SW480 (cell line): ENCODE measurements around the gene MPV17L2.
"Not testable (repeated sequence)": the region's sequence is repeated elsewhere in the genome, so short reads cannot be mapped to it uniquely, and the experiment has no call there.

ENCODE experiments used
- DNase-seq: peaks from one replicate; pipeline ENCODE4 v3.0.0-alpha.2; 2016; ENCODE audit warnings: low spot score

Gene MPV17L2

DNA sequence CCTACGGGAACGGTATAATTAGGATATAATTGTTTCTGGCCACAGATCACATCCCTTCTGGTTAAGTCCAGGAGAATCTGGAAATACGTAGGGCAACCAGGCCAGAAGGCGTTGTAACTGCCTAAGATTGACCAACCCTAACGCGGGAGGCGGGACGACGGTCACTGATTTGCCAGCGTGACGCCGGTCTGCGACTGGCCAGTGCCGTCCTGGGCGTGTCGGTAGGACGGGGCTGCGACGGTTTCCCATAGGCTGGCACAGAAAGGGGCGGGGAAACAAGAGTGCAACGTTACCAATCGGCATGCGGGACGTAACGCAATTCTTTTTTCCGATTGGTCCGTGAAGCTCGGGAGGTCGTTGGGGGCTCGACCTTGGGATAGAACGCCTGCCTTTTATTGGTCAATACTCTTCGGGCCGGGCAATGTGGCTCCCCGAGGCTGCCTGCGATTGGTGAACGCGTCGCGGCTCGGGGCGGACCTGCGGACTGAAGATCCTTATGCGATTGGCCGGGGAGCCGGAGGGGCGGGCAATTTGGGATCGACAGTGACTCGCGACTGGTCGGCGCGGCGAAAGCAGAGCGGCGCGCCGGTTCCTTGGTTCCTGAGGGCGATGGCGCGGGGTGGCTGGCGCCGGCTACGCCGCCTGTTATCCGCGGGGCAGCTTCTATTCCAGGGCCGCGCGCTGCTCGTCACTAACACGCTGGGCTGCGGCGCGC is at the start of gene MPV17L2:
Gene MPV17L2 (plus strand): TSS at position 546 of the 715 bp plus-strand sequence. CDS start 64 bp downstream, at position 610.
- DNase-seq: peak; percentile 100

- DNase-seq: no peak
Measured at GRCh38 chr19:18143902-18144301, 49.1 kb upstream of the MPV17L2 start.

- DNase-seq: no peak
Measured at GRCh38 chr19:18144361-18144760, 48.7 kb upstream of the MPV17L2 start.

- no peak for DNase-seq
Measured at GRCh38 chr19:18144906-18145305, 48.1 kb upstream of the MPV17L2 start.

GRCh38 chr19:18145391-18145999 is 47.5 kb upstream of the MPV17L2 start:
- no peak for DNase-seq

DNA sequence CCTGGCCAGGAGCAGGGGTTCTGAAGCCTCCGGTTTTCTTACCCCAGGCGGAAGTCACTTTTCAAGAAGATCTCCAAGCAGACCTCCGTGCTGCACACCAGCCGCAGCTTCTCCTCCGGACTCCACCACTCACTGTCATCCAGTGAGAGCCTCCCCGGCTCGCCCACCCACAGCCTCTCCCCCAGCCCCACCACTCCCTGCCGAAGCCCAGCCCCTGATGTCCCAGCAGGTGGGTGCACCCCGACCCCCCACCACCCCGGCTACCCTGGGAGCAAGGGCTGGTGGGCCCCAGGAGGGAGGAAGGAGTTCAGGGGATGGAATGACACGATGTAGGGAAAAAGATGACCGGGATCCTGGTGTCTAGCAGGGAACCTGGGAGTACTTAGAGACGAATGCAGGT is 45.6 kb upstream of the MPV17L2 start:
- no peak for DNase-seq

GRCh38 chr19:18149596-18149975 is 43.4 kb upstream of the MPV17L2 start:
- DNase-seq: no peak

GRCh38 chr19:18150776-18151624 is 42.0 kb upstream of the MPV17L2 start:
- DNase-seq: no peak

GRCh38 chr19:18152442-18152816 is 40.6 kb upstream of the MPV17L2 start:
- peak; percentile 94 for DNase-seq

DNA sequence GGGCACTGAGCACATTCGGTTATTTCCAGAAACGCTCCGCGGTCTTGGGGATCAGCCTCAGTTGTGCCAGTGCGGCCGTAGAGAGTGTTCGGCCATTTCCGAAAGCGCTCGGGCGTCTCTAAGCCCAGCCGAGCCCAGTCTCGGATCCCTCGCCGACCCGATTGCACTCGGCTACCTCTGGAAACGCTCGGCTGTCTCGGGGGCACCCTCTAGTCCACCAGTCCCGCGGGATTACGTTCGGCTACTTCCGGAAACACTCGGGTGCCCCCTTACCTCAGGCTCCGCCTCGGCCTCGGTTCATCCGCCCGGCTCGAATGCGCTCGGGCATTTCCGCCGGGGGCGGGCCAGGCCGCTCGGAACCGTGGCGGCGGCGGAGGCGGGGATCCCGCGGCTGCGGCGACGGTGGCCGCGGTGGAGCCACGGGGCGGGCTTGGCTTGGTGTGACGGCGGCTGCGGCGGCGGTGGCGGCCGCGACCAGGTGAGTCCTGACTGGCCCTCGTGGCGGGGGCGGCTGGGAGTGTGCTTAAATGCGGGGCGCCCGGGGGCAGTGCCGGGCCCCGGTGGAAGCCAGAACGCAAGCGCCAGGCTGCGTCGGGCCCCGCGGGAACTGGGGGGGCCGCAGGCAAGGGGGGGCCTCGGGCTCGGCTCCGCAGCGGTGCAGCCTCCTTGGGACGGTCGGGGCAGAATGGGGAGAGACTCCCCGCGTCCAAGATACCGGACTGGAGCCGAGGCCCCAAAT is 40.0 kb upstream of the MPV17L2 start, which contains the start of gene PIK3R2:
Gene PIK3R2 (plus strand): TSS at position 347 of the 739 bp plus-strand sequence. CDS start 2,717 bp downstream, outside the sequence.
- peak; percentile 98 for DNase-seq

DNA sequence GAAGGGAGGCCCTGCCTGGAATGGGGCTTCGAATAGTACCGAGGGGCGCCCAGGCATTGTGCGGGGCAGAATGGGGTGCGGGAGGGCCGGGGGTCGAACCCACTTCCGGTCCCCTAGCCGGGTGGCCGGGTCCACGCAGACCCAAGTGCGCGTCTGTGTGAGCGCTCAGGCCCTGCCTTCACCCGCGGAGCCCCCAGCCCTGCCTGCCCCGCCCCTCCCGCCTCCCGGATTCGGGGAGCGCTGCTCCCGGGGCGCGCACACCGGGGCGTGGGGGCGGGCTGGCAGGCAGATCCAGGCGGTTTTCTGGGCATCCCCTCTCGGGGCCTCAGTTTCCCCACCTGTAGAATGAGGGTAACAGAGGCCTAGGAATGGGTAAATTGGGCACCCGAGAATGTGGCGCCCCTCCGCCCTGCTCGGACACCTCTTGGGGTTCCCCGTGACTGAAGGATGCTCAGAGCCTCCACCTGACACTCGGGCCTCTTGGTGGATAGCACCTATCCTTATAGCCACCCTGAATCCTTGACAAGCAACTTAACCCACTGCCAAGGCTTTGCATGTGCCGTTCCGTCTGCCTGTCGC is 39.4 kb upstream of the MPV17L2 start:
- DNase-seq: peak; percentile 53

GRCh38 chr19:18155095-18156087 is 37.6 kb upstream of the MPV17L2 start:
- DNase-seq: no peak

GRCh38 chr19:18156268-18156667 is 36.8 kb upstream of the MPV17L2 start:
- DNase-seq: no peak

GRCh38 chr19:18156841-18157464 is 36.1 kb upstream of the MPV17L2 start:
- DNase-seq: no peak

- DNase-seq: no peak
Measured at GRCh38 chr19:18157465-18158063, 35.5 kb upstream of the MPV17L2 start.

GRCh38 chr19:18158467-18158866 is 34.6 kb upstream of the MPV17L2 start:
- no peak for DNase-seq

GRCh38 chr19:18159059-18159616 is 33.9 kb upstream of the MPV17L2 start:
- DNase-seq: not testable (repeated sequence)

GRCh38 chr19:18159810-18160209 is 33.2 kb upstream of the MPV17L2 start:
- DNase-seq: no peak

GRCh38 chr19:18160493-18160970 is 32.5 kb upstream of the MPV17L2 start:
- no peak for DNase-seq
